ENCODE data around the gene TTBK1. TPM values are rescaled to one million over a fixed set of nuclear protein-coding genes. Genes with fewer than 3 reads are reported as not detected.

TTBK1 gene
- total RNA-seq, 2 experiments from 2014 or later = 0.20 to 0.80 TPM

DNA sequence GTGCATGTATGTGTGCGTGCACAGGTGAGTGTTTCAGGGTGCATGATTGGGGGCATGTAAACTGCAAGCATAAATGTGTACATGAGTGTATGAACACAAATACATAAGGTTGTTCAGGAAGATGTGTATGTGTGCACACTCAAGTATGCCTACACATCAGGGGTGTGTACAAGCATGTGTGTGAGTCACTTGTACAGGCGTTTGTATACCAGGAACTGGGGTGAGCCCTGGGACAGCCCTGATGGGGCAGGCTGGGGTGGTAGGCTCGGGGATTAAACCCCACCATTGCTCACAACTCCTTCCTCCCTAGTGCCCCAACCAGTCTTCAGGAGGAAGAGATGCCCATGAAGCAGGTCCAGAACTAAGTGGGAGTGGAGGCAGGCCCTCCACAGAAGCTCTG, 61.1 kb downstream of the TTBK1 start:
- H3K36me3 Mint-ChIP-seq = no peaks in the 10 kb centered on the region
- H3K9me3 Mint-ChIP-seq (ENCODE audit: low read depth) = no peaks in the 10 kb centered on the region
- no peak overlapping the region for H3K4me3 Mint-ChIP-seq
- H3K27me3 Mint-ChIP-seq = peaks cover 10% of the 10 kb centered on the region
- H3K4me1 Mint-ChIP-seq = peaks cover 10% of the 10 kb centered on the region
- DNase-seq (no peak), ATAC-seq (no peak)
- CTCF ChIA-PET = no interaction called here
- H3K27ac Mint-ChIP-seq = no peak overlapping the region

DNA sequence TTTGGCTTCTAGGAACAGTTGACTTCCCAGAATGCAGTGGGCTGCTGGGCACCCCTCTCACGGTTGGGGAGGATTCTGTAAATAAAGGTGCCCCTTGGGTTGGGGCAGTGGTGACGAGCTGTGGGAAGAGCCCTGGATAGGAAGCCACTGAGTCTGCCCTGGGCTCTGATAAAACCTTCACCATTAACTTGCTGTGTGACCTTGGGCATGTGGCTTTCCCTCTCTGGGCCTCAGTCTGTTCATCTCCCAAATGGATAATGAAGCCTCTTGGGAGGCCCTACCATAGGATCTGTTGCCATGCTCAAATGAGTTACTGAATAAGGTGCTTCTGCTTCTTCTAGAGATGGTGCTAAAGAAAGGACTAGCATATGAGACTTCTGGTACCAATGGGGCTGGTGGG, 61.6 kb downstream of the TTBK1 start:
- H3K4me3 Mint-ChIP-seq = no peak overlapping the region
- H3K36me3 Mint-ChIP-seq = no peaks in the 10 kb centered on the region
- peaks cover 10% of the 10 kb centered on the region for H3K4me1 Mint-ChIP-seq
- peaks cover 10% of the 10 kb centered on the region for H3K27me3 Mint-ChIP-seq
- ATAC-seq = no peak
- DNase-seq = no peak
- H3K27ac Mint-ChIP-seq = no peak overlapping the region
- no peaks in the 10 kb centered on the region for H3K9me3 Mint-ChIP-seq (ENCODE audit: low read depth)
- CTCF ChIA-PET = no interaction called here

DNA sequence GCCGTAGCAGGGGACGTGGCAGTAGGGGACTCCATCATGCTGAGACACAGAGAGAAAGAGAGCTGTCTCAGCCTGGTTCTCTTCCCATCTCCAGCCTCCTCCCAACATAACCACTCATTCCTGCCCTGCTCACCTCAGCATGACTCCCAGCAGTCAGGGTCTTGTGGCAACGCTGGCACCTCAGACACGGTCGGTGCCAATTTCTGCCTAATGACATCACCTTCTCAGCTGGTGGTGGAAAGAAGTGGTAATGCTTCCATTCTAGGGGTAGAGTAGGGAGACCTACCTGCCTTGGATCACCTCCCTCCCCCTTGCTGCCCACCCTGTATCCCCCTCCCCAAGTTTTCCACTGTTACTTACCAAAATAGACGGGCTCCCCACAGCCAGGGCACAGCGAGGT, 62.8 kb downstream of the TTBK1 start:
- no peaks in the 10 kb centered on the region for H3K36me3 Mint-ChIP-seq
- CTCF ChIA-PET = no interaction called here
- no peak overlapping the region for H3K27ac Mint-ChIP-seq
- DNase-seq = no peak
- peaks cover 15% of the 10 kb centered on the region for H3K27me3 Mint-ChIP-seq
- no peak overlapping the region for H3K4me3 Mint-ChIP-seq
- no peak for ATAC-seq
- H3K9me3 Mint-ChIP-seq (ENCODE audit: low read depth) = no peaks in the 10 kb centered on the region
- H3K4me1 Mint-ChIP-seq = peaks cover 12% of the 10 kb centered on the region

DNA sequence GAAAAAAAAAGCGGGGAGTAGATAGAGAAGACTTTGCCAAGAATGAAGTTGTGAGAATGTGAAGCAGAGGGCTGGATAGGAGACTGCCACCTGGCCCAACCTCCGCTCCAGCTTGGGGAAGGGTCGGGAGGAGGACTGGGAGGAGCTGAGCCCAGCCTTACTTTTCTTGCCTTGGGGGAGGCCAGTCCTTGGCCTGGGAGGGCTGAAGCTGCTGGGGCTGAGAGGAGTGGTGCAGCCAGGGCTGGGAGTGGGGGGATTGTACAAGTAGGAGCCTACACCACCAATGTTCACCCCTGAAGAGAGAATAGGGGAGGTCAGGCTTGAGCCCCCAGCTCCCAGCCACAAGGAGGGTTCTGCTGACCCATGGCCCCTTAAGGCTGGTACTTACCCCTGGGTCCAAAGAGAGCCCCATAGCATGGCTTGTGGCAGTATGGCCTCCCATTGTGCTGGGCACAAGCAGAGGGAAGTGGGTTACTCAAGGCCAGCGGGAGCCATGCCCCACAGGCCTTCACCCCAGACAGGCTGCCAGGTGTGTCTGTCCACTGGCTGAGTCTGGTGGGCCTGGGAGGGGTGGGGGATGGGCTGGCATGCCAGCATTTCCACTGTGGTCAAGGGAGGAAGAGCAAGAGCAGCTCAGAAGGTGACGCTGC, 64.3 kb downstream of the TTBK1 start:
- no peak overlapping the region for H3K27ac Mint-ChIP-seq
- ATAC-seq (no peak), DNase-seq (no peak)
- CTCF ChIA-PET = interaction anchor here (0.7 to 2.8 kb wide), 17 partner anchors 10 to 379 kb away, joined by 3 to 17 read pairs (median 3); no protein-coding TSS in a partner anchor
- peaks cover 12% of the 10 kb centered on the region for H3K4me1 Mint-ChIP-seq
- H3K9me3 Mint-ChIP-seq (ENCODE audit: low read depth) = no peaks in the 10 kb centered on the region
- no peak overlapping the region for H3K4me3 Mint-ChIP-seq
- H3K27me3 Mint-ChIP-seq = peaks cover 13% of the 10 kb centered on the region
- H3K36me3 Mint-ChIP-seq = no peaks in the 10 kb centered on the region

DNA sequence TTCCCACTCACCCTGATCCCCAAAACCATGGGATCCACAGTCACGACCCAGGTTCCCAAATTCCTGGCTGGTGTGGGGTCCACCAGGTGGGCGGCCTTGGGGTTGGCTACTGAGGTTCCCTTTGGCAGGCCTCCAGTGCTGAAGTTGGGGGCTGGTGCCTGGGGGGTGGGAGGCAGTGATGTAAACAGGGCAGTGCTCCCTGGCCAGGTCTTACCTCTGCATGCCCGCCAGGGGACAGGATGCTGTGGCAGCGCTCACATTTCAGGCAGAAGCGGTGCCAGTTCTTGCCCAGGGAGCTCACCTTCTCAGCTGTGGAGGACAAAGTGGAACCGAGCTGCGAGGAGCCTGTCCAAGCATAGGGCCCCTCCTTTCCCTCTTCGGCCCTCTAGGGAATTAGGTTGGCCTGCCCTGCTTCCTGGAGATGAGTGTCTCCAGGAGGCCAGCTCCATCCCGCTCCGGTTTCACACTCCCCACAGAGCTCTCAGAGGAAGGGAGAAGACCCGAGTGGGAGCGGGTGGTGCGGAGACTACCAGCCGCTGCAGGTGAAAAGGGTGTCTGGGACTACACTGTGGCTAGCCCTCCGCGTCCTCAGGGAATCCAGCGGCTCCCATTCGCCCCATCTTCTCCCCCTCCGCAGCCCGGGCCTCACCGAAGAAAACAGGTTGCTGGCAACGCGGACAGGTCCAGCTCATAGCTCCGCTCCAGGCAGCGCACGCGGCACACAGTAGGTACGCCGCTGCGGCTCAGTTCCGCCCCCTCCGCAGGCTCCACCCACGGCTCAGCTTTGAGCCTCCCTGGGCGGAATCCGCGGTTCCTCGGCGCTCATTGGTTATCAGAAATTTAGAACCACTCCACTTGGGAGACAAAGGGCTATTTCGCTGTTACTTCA, 65.1 kb downstream of the TTBK1 start, which contains the start of gene CRIP3:
TSS of gene CRIP3 (minus strand) at position 726 of the 889 bp plus-strand sequence. CDS start at position 692, 34 bp downstream.
- Mint-ChIP-seq H3K4me3 (peak within 1 kb of the TSS; percentile 70), H3K9me3 (ENCODE audit: low read depth) (no peaks in the 10 kb centered on the region), H3K27ac (no peak within 1 kb of the TSS), H3K27me3 (peaks cover 13% of the 10 kb centered on the region), H3K36me3 (no peaks in the 10 kb centered on the region), H3K4me1 (peaks cover 12% of the 10 kb centered on the region)
- CTCF ChIA-PET = interaction anchor here (0.6 to 2.8 kb wide), 19 partner anchors 10 to 380 kb away, joined by 3 to 17 read pairs (median 3); partner anchors contain the start of gene ZNF318
- ATAC-seq = peak; percentile 93
- DNase-seq = peak; percentile 65

DNA sequence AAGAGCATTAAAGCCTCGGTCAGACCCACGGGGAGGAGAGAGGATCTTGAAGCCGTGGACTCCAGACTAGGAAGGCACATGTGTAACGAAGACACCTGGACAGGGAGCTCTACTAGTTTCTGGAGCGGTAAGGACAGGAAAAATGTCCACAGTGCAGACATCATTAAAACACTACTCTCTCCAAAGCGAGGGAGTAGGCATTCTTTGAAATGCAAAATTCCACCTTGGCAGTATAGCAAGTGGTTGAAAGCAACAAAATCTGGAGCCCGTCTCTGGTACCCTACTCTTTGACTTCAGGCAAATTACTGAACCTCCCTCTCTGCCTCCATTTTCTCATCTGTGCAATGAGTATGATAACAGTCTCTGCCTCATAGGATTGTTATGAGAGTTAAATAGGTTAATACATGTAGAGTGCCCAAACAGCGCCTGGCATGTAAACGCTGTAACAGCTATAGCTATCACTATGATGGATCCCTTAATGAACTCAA, 65.8 kb downstream of the TTBK1 start:
- CTCF ChIA-PET = interaction anchor here (1.1 to 2.8 kb wide), 11 partner anchors 12 to 198 kb away, joined by 3 to 17 read pairs (median 5); partner anchors contain the start of gene ZNF318
- Mint-ChIP-seq H3K36me3 (no peaks in the 10 kb centered on the region), H3K27me3 (peaks cover 13% of the 10 kb centered on the region), H3K9me3 (ENCODE audit: low read depth) (no peaks in the 10 kb centered on the region), H3K4me1 (peaks cover 12% of the 10 kb centered on the region), H3K27ac (no peak overlapping the region), H3K4me3 (peak overlapping the region; percentile 70)
- DNase-seq (no peak), ATAC-seq (no peak)

DNA sequence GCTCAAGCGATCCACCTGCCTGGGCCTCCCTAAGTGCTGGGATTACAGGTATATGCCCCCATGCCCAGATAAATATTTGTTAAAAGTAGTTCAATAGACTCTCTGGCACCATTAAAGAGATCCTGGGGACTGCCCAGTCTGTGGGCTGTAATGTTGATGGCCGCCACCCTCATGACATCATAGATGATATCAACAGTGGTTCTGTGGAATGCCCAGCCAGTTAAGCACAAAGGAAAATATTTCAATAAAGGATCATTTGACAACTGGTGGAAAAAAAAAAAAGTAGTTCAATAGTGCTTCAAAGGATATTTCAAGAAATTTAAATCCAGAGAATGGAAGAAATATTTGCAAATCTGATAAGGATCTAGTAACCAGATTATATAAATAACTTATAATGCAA, 66.9 kb downstream of the TTBK1 start:
- peaks cover 13% of the 10 kb centered on the region for H3K27me3 Mint-ChIP-seq
- DNase-seq (no peak), ATAC-seq (no peak)
- CTCF ChIA-PET = interaction anchor here (1.1 kb wide), 1 partner anchor 48 kb away, joined by 3 read pairs; no protein-coding TSS in a partner anchor
- H3K27ac Mint-ChIP-seq = no peak overlapping the region
- peaks cover 12% of the 10 kb centered on the region for H3K4me1 Mint-ChIP-seq
- no peaks in the 10 kb centered on the region for H3K36me3 Mint-ChIP-seq
- no peak overlapping the region for H3K4me3 Mint-ChIP-seq
- H3K9me3 Mint-ChIP-seq (ENCODE audit: low read depth) = no peaks in the 10 kb centered on the region

DNA sequence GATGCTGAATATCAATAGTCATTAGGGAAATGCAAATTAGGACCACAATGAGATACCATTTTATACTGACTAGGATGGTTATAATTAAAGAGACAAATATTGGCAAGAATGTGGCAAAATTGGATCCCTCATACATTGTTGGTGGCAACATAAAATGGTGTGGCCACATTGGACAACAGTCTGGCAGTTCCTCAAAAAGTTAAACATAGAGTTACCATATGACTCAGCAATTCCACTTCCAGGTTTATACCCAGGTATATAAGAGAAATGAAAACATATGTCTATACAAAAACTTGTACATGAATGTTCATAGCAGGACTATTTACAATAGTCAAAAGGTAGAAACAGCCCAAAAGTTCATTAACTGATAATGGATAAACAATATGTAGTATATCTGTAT, 67.3 kb downstream of the TTBK1 start:
- no peak overlapping the region for H3K27ac Mint-ChIP-seq
- H3K9me3 Mint-ChIP-seq (ENCODE audit: low read depth) = no peaks in the 10 kb centered on the region
- CTCF ChIA-PET = no interaction called here
- no peak for ATAC-seq
- peaks cover 13% of the 10 kb centered on the region for H3K27me3 Mint-ChIP-seq
- no peak overlapping the region for H3K4me3 Mint-ChIP-seq
- no peak for DNase-seq
- H3K4me1 Mint-ChIP-seq = peaks cover 12% of the 10 kb centered on the region
- H3K36me3 Mint-ChIP-seq = no peaks in the 10 kb centered on the region

DNA sequence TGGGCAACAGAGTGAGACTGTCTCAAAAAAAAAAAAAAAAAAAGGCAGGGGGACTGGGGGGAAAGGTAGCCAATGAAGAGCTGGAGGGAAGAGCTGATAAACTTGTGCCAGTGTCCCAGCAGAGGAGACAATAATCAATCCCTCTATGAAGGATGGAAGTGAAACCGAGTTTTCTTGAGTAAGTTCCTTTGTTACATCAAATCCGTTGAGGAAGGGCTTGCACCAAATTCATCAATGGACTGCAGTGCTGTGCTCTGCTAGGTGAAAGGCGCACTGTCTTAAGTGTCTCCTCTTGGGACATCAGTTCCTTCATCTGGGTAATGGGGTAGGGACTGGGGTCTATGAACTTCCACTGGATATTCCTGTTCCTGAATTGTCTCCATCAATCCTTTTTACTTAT, 68.4 kb downstream of the TTBK1 start:
- no peak for ATAC-seq
- Mint-ChIP-seq H3K27ac (no peak overlapping the region), H3K9me3 (ENCODE audit: low read depth) (no peaks in the 10 kb centered on the region), H3K27me3 (peaks cover 13% of the 10 kb centered on the region), H3K4me1 (peaks cover 12% of the 10 kb centered on the region), H3K4me3 (no peak overlapping the region), H3K36me3 (no peaks in the 10 kb centered on the region)
- CTCF ChIA-PET = interaction anchor here (1.0 to 1.5 kb wide), 2 partner anchors 10 to 12 kb away, joined by 3 to 5 read pairs; no protein-coding TSS in a partner anchor
- no peak for DNase-seq

DNA sequence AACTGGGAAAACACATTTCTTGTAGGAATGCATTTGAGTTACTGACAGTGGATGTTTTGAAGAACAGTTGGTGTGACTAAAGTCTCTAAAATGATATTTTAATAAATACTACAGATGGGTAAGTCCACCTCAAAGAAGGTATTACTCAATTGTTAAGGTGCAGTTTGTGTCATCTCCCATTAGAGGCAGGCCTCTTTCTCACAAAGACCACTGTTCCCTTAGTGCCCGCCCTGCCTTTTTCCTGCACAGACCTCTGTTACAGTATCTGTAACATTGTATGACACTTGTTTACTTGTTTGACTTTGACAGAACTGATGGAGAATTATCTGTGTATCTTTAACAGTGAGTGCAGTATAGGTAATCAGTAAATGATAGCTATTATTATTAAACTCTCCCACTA, 70.5 kb downstream of the TTBK1 start:
- CTCF ChIA-PET = interaction anchor here (0.7 kb wide), 1 partner anchor 9 kb away, joined by 3 read pairs; no protein-coding TSS in a partner anchor
- Mint-ChIP-seq H3K27ac (no peak overlapping the region), H3K4me1 (peaks cover 7% of the 10 kb centered on the region), H3K9me3 (ENCODE audit: low read depth) (no peaks in the 10 kb centered on the region), H3K36me3 (no peaks in the 10 kb centered on the region), H3K27me3 (peaks cover 16% of the 10 kb centered on the region), H3K4me3 (no peak overlapping the region)
- ATAC-seq = no peak
- DNase-seq = no peak

DNA sequence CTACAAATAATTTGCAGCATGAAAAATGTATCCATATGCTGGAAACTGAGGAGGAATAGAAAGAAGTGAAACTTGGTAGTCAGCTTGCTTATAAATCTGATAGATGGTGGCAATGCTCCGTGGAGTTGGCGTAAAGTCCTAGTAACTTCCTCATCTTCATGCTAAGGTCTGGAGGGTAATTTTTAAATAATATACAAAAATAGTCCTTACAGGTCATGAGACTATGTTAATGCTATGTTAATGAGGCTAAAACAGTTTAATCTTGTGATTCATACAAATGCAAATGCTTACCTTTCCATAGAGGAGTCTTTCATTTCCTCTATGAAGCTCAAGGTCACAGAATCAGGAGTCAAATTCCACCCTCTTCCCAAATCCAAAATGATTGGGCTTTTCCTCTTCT, 74.7 kb downstream of the TTBK1 start:
- Mint-ChIP-seq H3K4me1 (no peaks in the 10 kb centered on the region), H3K27ac (no peak overlapping the region), H3K4me3 (no peak overlapping the region), H3K36me3 (no peaks in the 10 kb centered on the region), H3K9me3 (ENCODE audit: low read depth) (no peaks in the 10 kb centered on the region), H3K27me3 (peaks cover 2% of the 10 kb centered on the region)
- DNase-seq (no peak), ATAC-seq (no peak)
- CTCF ChIA-PET = interaction anchor here (1.3 to 1.9 kb wide), 2 partner anchors 10 to 17 kb away, joined by 5 to 10 read pairs; partner anchors contain the start of gene CRIP3

DNA sequence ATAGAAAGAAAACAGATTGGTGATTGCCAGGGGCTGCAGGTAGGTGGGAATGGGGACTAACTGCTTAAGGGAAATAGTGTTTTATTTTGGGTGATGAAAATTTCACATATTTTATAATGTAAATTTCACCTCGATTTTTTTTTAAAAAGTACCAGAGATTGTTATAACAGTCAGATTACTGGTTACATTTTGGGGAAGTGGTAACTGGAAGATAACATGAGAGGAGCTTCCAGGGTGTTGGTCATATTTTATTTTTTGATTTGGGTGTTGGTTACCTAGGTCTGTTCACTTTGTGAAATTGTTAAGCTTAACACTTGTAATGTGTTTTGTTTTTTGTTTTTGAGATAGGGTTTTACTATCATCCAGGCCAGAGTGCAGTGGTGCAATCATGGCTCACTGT, 82.6 kb downstream of the TTBK1 start:
- CTCF ChIA-PET = no interaction called here
- Mint-ChIP-seq H3K4me3 (no peak overlapping the region), H3K4me1 (no peaks in the 10 kb centered on the region), H3K36me3 (no peaks in the 10 kb centered on the region), H3K27me3 (no peaks in the 10 kb centered on the region), H3K9me3 (ENCODE audit: low read depth) (no peaks in the 10 kb centered on the region), H3K27ac (no peak overlapping the region)
- no peak for ATAC-seq
- no peak for DNase-seq

DNA sequence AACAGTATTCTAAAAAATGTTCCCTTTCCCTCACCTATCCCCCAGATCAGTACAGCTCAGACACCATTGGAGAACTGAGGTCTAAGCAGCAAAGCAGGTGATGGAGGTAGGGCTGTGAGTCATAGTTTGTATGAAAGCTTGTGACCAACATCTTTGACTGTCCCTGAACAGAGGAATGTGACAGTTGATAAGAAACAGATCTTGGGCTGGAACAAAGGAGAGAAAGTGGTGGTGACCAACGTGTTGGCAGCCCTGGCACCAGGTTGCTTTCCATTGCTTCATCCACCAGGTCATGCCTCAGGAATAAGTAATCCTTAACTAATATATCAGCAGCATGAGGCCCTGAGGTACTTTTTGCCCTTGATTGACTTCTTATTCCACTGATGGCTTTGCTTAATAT, 85.2 kb downstream of the TTBK1 start:
- Mint-ChIP-seq H3K36me3 (no peaks in the 10 kb centered on the region), H3K4me3 (no peak overlapping the region), H3K4me1 (peaks cover 5% of the 10 kb centered on the region), H3K27ac (no peak overlapping the region), H3K9me3 (ENCODE audit: low read depth) (no peaks in the 10 kb centered on the region), H3K27me3 (no peaks in the 10 kb centered on the region)
- ATAC-seq (no peak), DNase-seq (no peak)
- CTCF ChIA-PET = no interaction called here

All from activated CD8-positive, alpha-beta memory T cell treated with anti-CD3 and anti-CD28 coated beads, Interleukin-2, amount 10 ng/mL, durations not matched to agents 7 days and 5 days (primary cell).